ENCODE results near the gene TMEM244.
"Not testable (repeated sequence)": the region's sequence is repeated elsewhere in the genome, so short reads cannot be mapped to it uniquely, and the experiment has no call there.

TMEM244 gene

GRCh38 chr6:129866688-129867087 lies 5.6 kb upstream of the TMEM244 start:
- DNase-seq (ENCODE audit: low read depth), result no peak

GRCh38 chr6:129866256-129866655 lies 5.1 kb upstream of the TMEM244 start:
- DNase-seq (ENCODE audit: low read depth), result no peak

GRCh38 chr6:129865013-129865412 lies 3.9 kb upstream of the TMEM244 start:
- DNase-seq (ENCODE audit: low read depth), result no peak

GRCh38 chr6:129863664-129864063 lies 2.5 kb upstream of the TMEM244 start:
- no peak for DNase-seq (ENCODE audit: low read depth)

GRCh38 chr6:129859524-129859923 lies 1.6 kb downstream of the TMEM244 start:
- no peak for DNase-seq (ENCODE audit: low read depth)

GRCh38 chr6:129857838-129858237 lies 3.3 kb downstream of the TMEM244 start:
- no peak for DNase-seq (ENCODE audit: low read depth)

- no peak for DNase-seq (ENCODE audit: low read depth)
Observed at GRCh38 chr6:129853996-129854711, 7.0 kb downstream of the TMEM244 start.

GRCh38 chr6:129852257-129852858 lies 8.8 kb downstream of the TMEM244 start:
- no peak for DNase-seq (ENCODE audit: low read depth)

GRCh38 chr6:129849456-129849855 lies 11.7 kb downstream of the TMEM244 start:
- DNase-seq (ENCODE audit: low read depth), result no peak

- no peak for DNase-seq (ENCODE audit: low read depth)
Observed at GRCh38 chr6:129846761-129847160, 14.4 kb downstream of the TMEM244 start.

- no peak for DNase-seq (ENCODE audit: low read depth)
Observed at GRCh38 chr6:129845696-129846095, 15.4 kb downstream of the TMEM244 start.

- DNase-seq (ENCODE audit: low read depth), result no peak
Observed at GRCh38 chr6:129844118-129844891, 16.8 kb downstream of the TMEM244 start.

- no peak for DNase-seq (ENCODE audit: low read depth)
Observed at GRCh38 chr6:129843573-129843972, 17.5 kb downstream of the TMEM244 start.

- DNase-seq (ENCODE audit: low read depth), result no peak
Observed at GRCh38 chr6:129842881-129843409, 18.2 kb downstream of the TMEM244 start.

GRCh38 chr6:129842137-129842536 lies 19.0 kb downstream of the TMEM244 start:
- no peak for DNase-seq (ENCODE audit: low read depth)

- not testable (repeated sequence) for DNase-seq (ENCODE audit: low read depth)
Observed at GRCh38 chr6:129839562-129839961, 21.6 kb downstream of the TMEM244 start.

GRCh38 chr6:129835691-129836090 lies 25.4 kb downstream of the TMEM244 start:
- no peak for DNase-seq (ENCODE audit: low read depth)

GRCh38 chr6:129832299-129832698 lies 28.8 kb downstream of the TMEM244 start:
- no peak for DNase-seq (ENCODE audit: low read depth)

GRCh38 chr6:129828229-129828628 lies 32.9 kb downstream of the TMEM244 start:
- no peak for DNase-seq (ENCODE audit: low read depth)

- DNase-seq (ENCODE audit: low read depth), result no peak
Observed at GRCh38 chr6:129818251-129818650, 42.9 kb downstream of the TMEM244 start.

GRCh38 chr6:129817821-129818220 lies 43.3 kb downstream of the TMEM244 start:
- no peak for DNase-seq (ENCODE audit: low read depth)

GRCh38 chr6:129817332-129817731 lies 43.8 kb downstream of the TMEM244 start:
- no peak for DNase-seq (ENCODE audit: low read depth)
